Panc1 (cell line): ENCODE data around the gene GORAB. TPM values are rescaled to one million over a fixed set of nuclear protein-coding genes. Genes with fewer than 3 reads are reported as not detected.

Experiments
- ATAC-seq: fragments of 200-7000 bp; cut with Tn5 transposase; 2 replicates; pipeline ENCODE4 v1.9.1; 2020; ENCODE audit warnings: mild to moderate bottlenecking, moderate library complexity
- BruUV-seq: library from RNA; stranded (reverse); fragments of 400-500 nt; replicated peaks from 2 replicates; lab custom pipeline; 2021; lab: Mats Ljungman, UMichigan
- CTCF ChIA-PET: fragments of 300-600 bp; sonication (Branson Sonifier 250); formaldehyde crosslinking; loops from one replicate; lab custom pipeline; 2022; ENCODE audit warnings: antibody characterized with exemption; lab: Charles Lee
- POLR2A ChIA-PET: fragments of 300-600 bp; sonication (Branson Sonifier 250); formaldehyde crosslinking; loops from one replicate; lab custom pipeline; 2022; ENCODE audit warnings: antibody characterized with exemption; lab: Charles Lee
- DNase-seq: peaks from one replicate; pipeline ENCODE4 v3.0.0-alpha.2; 2010; ENCODE audit warnings: low read depth, low spot score
- H3K27ac ChIP-seq: 2 replicates; pipeline ENCODE4 v1.5.1; 2011; ENCODE audit warnings: mild to moderate bottlenecking, low read length, inconsistent platforms
- H3K27me3 ChIP-seq: fragments of 200-500 bp; sonication (Bioruptor generic); 2 replicates; pipeline ENCODE4 v1.6.0; 2014; ENCODE audit warnings: low read length, inconsistent platforms; ENCODE audit not compliant: control insufficient read depth, insufficient read depth
- H3K36me3 ChIP-seq: fragments of 200-500 bp; sonication (Bioruptor generic); 2 replicates; pipeline ENCODE4 v1.5.1; 2014; ENCODE audit warnings: inconsistent platforms, mild to moderate bottlenecking, low read length, moderate library complexity; ENCODE audit not compliant: control insufficient read depth, insufficient read depth
- H3K4me1 ChIP-seq: 2 replicates; pipeline ENCODE4 v1.5.1; 2011; ENCODE audit warnings: inconsistent platforms, mild to moderate bottlenecking, low read length, moderate library complexity; ENCODE audit not compliant: control insufficient read depth, insufficient read depth
- H3K4me3 ChIP-seq, 2 experiments: 2 replicates each; pipeline ENCODE4 v1.5.1; 2011 to 2012; ENCODE audit warnings: low read depth in 2 of 2, low read length in 2 of 2, mild to moderate bottlenecking in 2 of 2, inconsistent platforms in 1 of 2, moderate library complexity in 1 of 2
- H3K9me3 ChIP-seq: fragments of 200-500 bp; sonication (Bioruptor generic); 2 replicates; pipeline ENCODE4 v1.5.1; 2014; ENCODE audit warnings: low read depth, mild to moderate bottlenecking, inconsistent platforms, low read length, moderate library complexity; ENCODE audit not compliant: control insufficient read depth, insufficient read depth
- CTCF ChIP-seq: fragments of 450-650 bp; IDR thresholded peaks from 2 replicates; pipeline ENCODE4 v1.5.1; 2017; ENCODE audit warnings: mild to moderate bottlenecking
- POLR2AphosphoS5 ChIP-seq: IDR thresholded peaks from 2 replicates; pipeline ENCODE4 v1.6.1; 2012; ENCODE audit warnings: mild to moderate bottlenecking, low read depth, low read length, moderate library complexity
- REST ChIP-seq, 2 experiments: IDR thresholded peaks; 2 replicates each; pipeline ENCODE4 v1.6.1; 2011 to 2012; ENCODE audit warnings: low read depth in 2 of 2, control low read depth in 1 of 2, low read length in 1 of 2, mild to moderate bottlenecking in 1 of 2, moderate library complexity in 1 of 2; ENCODE audit not compliant: insufficient read depth in 1 of 2
- SIN3A ChIP-seq: IDR thresholded peaks from 2 replicates; pipeline ENCODE4 v1.6.1; 2012; ENCODE audit warnings: low read depth, mild to moderate bottlenecking, low read length, moderate library complexity, borderline replicate concordance; ENCODE audit not compliant: insufficient read depth
- TCF7L2 ChIP-seq: IDR thresholded peaks from 2 replicates; pipeline ENCODE4 v1.6.1; 2011; ENCODE audit warnings: mild to moderate bottlenecking, low read depth, low read length, inconsistent platforms
- in situ Hi-C: cut with HindIII; loops from 2 replicates; pipeline ENCODE4 v1.10.0; 2016; ENCODE audit warnings: low sequenced_read_pairs, low pct_unique_long_range_greater_than_20kb
- intact Hi-C: fragments of 100-400 bp; cut with micrococcal nuclease; formaldehyde crosslinking; loops from one replicate; pipeline ENCODE4 v1.10.0; 2022; ENCODE audit not compliant: unreplicated experiment
- total RNA-seq: library from RNA; stranded (reverse); gene quantifications from one replicate; pipeline ENCODE4 v1.2.1, GENCODE V29; 2021; ENCODE audit not compliant: unreplicated experiment

Gene GORAB
- total RNA-seq, 1 experiment from 2014 or later: 8.1 TPM

DNA sequence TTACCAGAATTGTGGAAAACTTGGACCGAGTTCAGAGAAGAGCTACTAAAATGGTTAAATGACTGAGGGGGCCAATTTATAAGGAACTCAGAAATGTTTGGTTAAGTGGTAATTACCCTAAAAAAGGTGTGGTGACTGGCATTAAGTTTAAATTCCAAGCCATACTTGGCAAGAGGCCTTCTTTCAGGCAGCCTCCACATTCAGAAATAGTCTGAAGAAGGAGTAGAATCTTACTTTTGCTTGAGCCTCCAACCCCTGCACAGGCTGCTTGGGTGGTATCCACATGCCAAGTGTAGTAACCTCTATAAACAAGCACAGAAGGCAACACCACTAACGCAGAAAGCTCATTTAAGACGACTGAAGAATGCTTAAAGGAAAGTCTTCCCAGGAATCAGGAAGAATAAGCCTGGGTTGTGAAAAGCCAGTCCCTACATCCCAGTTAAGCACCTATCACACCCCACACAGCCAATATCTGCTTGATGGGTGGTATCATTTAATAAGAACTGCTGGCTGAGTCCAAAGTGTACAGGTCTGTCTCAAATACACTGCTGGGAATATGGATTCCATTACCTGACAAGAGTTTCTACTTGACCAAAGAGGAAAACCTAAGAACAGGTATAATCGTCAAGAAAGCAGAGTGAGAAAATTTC is 13.7 kb upstream of the GORAB start:
- BruUV-seq: no TSS peak
- ATAC-seq (no peak), DNase-seq (no peak)
- POLR2A ChIA-PET: no interaction called here
- no peak overlapping the region for H3K27ac ChIP-seq
- H3K27me3 ChIP-seq: no peaks in the 10 kb centered on the region
- CTCF ChIA-PET: no interaction called here
- TF ChIP-seq TCF7L2 (no peak), REST (IDR thresholded peaks at IDR 0.05; ENCODE audit: insufficient read depth in 1 of 2, low read depth in 2 of 2, low read length in 1 of 2) (no peak), CTCF (no peak), SIN3A (no peak), POLR2AphosphoS5 (no peak)
- in situ Hi-C loops: no loop called here
- H3K9me3 ChIP-seq: no peaks in the 10 kb centered on the region
- H3K4me3 ChIP-seq: no peak overlapping the region
- no peaks in the 10 kb centered on the region for H3K4me1 ChIP-seq
- intact Hi-C loops: no loop called here
- no peaks in the 10 kb centered on the region for H3K36me3 ChIP-seq

- Histone ChIP-seq H3K4me3 (no peak overlapping the region), H3K27ac (no peak overlapping the region), H3K4me1 (no peaks in the 10 kb centered on the region), H3K9me3 (no peaks in the 10 kb centered on the region), H3K27me3 (0 out of 2 replicates have a peak, but pooled peaks cover 2% of the 10 kb centered on the region), H3K36me3 (no peaks in the 10 kb centered on the region)
- ATAC-seq (no peak), DNase-seq (no peak)
- CTCF ChIA-PET: no interaction called here
- no TSS peak for BruUV-seq
- in situ Hi-C loops: no loop called here
- POLR2A ChIA-PET: no interaction called here
- intact Hi-C loops: no loop called here
- TF ChIP-seq POLR2AphosphoS5 (no peak), CTCF (no peak)
These were observed 13.0 kb upstream of the GORAB start for GRCh38 chr1:170518965-170519364.
